AG04449 (cell line): ENCODE data around the gene TACC3.
A peak's percentile ranks its signal among the peaks of the same experiment; 100 is the strongest.

Source experiments
- CTCF ChIA-PET: fragments of 350-600 bp; formaldehyde crosslinking; extraction: SDS; loops from one replicate; lab custom pipeline; 2021; ENCODE audit warnings: antibody characterized with exemption; lab: Yijun Ruan, JAX
- POLR2A ChIA-PET: fragments of 400-600, 350-600 bp; formaldehyde crosslinking; extraction: SDS; loops from one replicate; lab custom pipeline; 2020; ENCODE audit warnings: antibody characterized with exemption, inconsistent platforms; lab: Yijun Ruan, JAX
- DNase-seq: peaks from one replicate; pipeline ENCODE4 v3.0.0-alpha.2; 2010; ENCODE audit warnings: low read depth, low spot score
- H3K4me3 ChIP-seq: 2 replicates; pipeline ENCODE4 v1.5.1; 2011; ENCODE audit warnings: low read depth, mild to moderate bottlenecking, control low read depth, low read length
- TF ChIP-seq, protein P1 (sequence below): IDR thresholded peaks from one replicate; pipeline ENCODE4 v1.5.1; 2011; ENCODE audit warnings: mild to moderate bottlenecking, moderate library complexity, low read length, control low read depth, inconsistent platforms; ENCODE audit not compliant: insufficient read depth; ENCODE audit errors: missing control alignments

Gene TACC3

DNA sequence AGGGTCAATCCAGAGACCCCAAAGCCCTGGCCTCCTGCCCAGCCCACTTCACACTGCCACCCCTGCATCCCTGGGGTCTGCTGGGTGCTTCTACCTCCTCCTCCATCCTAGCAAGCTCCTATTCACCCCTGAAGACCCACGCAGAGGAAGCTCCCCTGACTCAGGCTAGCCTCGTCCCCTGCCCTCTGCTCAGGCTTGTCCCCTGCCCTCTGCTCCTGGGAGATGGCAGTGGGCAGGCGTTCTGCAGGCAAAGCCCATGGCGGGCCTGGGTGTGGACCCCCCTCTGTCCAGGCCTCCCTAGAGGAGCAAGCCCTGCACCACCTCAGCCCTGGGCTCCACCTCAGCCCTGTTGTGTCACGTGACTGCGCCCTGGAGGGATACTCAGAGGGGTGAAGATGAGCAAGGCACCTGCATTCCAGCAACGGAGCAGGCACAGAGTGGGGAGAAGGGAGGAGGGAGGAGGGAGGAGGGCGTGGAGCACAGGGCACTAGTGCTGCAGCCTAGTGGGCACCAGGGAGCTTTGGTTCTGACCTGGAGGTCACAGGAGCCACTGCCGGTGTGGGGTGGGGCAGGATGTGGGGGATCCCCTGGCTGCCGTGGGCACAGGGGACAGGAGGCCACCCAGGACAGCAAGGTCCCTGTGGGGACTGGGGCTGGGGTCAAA is 44.2 kb downstream of the TACC3 start:
- ChIA-PET POLR2A (no interaction called here), CTCF (interaction anchor here (0.7 to 1.8 kb wide), 7 partner anchors 12 to 145 kb away, joined by 3 to 5 read pairs (median 3); no protein-coding TSS in a partner anchor)
- H3K4me3 ChIP-seq, result no peak overlapping the region
- no peak for DNase-seq
- TF ChIP-seq, protein P1, sequence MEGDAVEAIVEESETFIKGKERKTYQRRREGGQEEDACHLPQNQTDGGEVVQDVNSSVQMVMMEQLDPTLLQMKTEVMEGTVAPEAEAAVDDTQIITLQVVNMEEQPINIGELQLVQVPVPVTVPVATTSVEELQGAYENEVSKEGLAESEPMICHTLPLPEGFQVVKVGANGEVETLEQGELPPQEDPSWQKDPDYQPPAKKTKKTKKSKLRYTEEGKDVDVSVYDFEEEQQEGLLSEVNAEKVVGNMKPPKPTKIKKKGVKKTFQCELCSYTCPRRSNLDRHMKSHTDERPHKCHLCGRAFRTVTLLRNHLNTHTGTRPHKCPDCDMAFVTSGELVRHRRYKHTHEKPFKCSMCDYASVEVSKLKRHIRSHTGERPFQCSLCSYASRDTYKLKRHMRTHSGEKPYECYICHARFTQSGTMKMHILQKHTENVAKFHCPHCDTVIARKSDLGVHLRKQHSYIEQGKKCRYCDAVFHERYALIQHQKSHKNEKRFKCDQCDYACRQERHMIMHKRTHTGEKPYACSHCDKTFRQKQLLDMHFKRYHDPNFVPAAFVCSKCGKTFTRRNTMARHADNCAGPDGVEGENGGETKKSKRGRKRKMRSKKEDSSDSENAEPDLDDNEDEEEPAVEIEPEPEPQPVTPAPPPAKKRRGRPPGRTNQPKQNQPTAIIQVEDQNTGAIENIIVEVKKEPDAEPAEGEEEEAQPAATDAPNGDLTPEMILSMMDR, result no peak

DNA sequence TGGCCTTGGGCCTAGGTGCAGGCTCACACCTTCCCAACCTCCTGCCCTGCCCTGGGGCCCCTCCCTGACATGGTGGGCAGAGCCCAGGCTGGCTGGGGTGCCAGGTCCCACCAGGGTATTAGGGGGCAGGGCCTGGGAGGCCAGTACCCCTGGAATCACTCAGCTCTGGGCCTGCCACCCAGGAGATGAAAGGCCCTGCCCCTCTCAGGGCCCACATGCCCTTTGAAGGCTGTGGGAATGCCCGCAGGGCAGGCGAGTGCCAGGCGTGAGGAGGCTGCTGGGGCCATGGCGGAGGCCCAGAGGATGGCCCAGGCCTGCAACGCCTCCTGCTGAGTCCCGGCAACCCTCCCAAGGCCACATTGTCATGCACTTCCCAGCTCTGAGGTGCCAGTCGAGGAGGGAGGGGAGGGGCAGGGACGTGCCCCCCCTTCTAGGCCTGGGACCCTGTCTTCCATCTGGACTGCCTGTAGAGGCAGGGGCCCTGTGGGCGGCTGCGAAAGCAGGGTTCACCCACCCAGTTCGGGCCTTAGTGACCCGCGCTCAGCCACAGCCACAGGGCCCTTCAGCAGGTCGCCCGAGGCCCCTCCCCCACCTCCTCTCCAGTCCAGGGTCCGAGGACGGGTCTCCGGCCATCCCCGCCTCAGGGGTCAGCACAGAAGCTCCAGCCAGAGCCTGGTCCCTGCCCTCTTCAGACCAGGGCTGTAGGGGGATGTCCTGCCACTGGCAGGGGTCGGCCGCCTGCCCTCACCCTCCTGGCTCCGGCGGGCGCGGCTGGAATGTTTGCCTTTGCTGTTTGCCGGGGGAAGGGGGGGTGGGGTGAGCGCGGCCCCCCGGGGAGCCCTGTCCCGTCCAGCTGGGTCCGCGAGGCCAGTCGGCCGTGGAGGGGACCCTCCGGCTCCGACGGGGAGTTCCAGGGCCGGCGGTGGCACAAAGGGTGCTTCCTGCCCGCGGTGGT is 45.1 kb downstream of the TACC3 start:
- POLR2A ChIA-PET, result no interaction called here
- CTCF ChIA-PET, result interaction anchor here (1.0 to 1.6 kb wide), 3 partner anchors 11 to 43 kb away, joined by 3 to 5 read pairs (median 3); no protein-coding TSS in a partner anchor
- no peak for DNase-seq
- TF ChIP-seq, protein P1, result no peak
- peak overlapping the region; percentile 18; the same call in 1 of the 2 replicates for H3K4me3 ChIP-seq

DNA sequence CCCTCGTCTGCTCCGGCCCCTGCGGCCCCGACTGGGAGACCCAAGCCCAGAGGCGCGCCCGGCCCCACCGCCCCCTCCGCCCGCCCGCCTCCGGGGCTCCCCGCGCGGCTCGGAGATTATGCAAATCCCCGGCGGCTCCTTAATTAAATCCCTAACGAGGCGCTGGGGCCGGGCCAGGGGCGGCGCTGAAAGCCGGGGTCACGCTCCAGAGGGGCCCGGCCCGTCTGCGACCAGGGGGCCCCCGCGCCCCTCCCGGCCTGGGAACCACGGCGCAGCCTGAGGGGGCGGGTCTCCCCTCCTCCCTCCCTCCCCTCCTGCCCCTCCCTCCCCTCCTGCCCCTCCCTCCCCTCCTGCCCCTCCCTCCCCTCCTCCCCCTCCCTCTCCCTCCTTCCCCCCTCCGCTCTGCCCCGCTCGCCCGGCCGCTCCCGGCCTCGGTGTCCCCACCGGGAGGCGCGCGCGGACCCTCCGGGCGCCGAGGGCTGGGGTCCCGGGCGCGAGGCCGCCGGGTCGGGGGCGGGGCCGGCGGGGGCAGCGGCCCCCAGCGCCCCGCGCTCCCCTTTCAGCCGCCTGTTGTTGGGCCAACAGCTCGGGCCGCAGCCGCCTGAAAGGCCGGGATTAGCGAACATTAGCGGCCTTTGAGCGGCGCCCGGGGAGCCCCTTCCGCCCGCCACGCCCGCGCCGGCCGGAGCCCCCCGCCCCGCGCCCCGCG is 45.9 kb downstream of the TACC3 start:
- H3K4me3 ChIP-seq, result peak overlapping the region; percentile 45
- TF ChIP-seq, protein P1, result no peak
- POLR2A ChIA-PET, result no interaction called here
- CTCF ChIA-PET, result interaction anchor here (0.6 to 1.6 kb wide), 11 partner anchors 10 to 132 kb away, joined by 3 to 7 read pairs (median 4); partner anchors contain the start of gene FAM53A
- DNase-seq, result no peak

DNA sequence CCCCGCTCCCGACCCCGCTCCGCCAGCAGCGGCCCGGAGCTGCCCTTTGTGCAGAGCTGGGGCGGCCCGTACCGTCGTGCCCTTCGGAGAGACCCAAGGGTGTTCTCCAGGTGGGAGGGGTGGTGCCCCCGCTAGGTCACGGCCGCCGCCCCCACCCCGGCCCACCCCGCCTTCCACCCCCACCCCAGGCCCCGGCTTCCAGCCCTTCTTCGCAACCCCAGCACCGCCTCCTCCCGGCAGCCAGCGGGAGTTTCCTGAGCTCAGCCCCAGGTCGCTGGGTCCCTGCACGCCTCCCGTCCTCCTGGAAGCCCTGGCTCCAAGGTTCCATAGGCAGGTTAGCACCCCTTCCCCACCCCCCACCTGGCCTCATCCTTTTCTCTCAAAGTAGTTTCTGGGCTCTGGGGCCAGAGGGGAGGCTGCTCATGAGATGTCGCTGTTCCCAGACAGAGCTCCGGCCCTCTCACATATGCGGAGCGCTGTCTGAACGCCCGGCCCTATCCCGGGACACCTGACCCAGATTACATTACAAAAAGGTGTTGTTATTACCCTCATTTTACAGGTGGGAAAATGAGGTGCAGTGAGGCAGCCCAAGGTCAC is 46.5 kb downstream of the TACC3 start:
- TF ChIP-seq, protein P1, result peak; percentile 69
- H3K4me3 ChIP-seq, result peak overlapping the region; percentile 45
- no peak for DNase-seq

DNA sequence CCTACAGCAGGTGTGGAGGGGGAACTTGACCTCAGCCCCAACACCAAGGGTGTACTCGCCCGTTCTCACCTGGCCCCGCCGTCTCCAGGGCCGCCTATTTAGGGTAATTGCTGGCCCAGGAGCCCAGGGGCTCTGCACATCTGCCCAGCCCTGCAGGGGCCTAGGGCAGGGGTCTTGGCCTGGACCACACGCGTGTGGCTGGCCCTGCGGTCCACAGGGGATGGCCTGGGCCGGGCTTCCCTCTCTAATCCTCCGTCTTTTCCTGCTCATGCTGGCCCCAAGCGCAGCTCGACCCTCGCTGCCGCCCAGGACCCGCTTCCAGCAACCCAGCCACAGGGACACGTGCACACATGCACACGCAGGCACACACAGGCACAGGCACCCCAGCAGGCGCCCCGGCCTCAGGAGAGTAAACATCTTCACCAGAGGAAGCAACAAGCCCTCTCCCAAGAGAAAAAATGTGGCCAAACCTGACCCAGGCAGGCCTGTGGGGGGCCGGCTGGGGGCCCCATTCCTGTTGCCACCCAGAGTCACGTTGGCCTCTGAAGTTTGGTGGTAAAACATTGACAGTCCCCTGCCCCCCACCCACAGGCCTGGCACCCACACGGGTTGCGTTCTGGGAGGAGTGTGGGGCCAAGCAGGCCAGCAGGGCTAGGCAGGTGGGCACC is 47.2 kb downstream of the TACC3 start:
- TF ChIP-seq, protein P1, result no peak
- POLR2A ChIA-PET, result interaction anchor here (0.6 kb wide), 1 partner anchor 13 kb away, joined by 3 read pairs; no protein-coding TSS in a partner anchor
- DNase-seq, result no peak
- CTCF ChIA-PET, result interaction anchor here (0.9 to 1.6 kb wide), 11 partner anchors 9 to 130 kb away, joined by 3 to 7 read pairs (median 4); no protein-coding TSS in a partner anchor
- no peak overlapping the region for H3K4me3 ChIP-seq

More for the DNA sequence above, 46.5 kb downstream of the TACC3 start:
- ChIA-PET POLR2A (interaction anchor here (0.6 kb wide), 1 partner anchor 14 kb away, joined by 3 read pairs; no protein-coding TSS in a partner anchor), CTCF (interaction anchor here (0.6 to 1.6 kb wide), 12 partner anchors 10 to 131 kb away, joined by 3 to 7 read pairs (median 4); partner anchors contain the start of gene FAM53A)
